B cell (primary cell): ENCODE data around the gene CDK10. TPM values are rescaled to one million over a fixed set of nuclear protein-coding genes. Genes with fewer than 3 reads are reported as not detected.

Experiments
- ATAC-seq: fragments of 200-7000 bp; cut with Tn5 transposase; one replicate; pipeline ENCODE4 v1.10.0; 2021; ENCODE audit warnings: low read depth, mild to moderate bottlenecking, moderate number of reproducible peaks, moderate library complexity
- CTCF ChIA-PET: fragments of 350-600 bp; sonication (Branson Sonifier 250); formaldehyde crosslinking; loops from one replicate; lab custom pipeline; 2021; ENCODE audit warnings: antibody characterized with exemption, inconsistent platforms; lab: Charles Lee
- POLR2A ChIA-PET: fragments of 350-600 bp; sonication (Branson Sonifier 250); formaldehyde crosslinking; loops from one replicate; lab custom pipeline; 2021; ENCODE audit warnings: antibody characterized with exemption; lab: Charles Lee
- DNase-seq: peaks from one replicate; pipeline ENCODE4 v3.0.0; 2013
- H2AFZ ChIP-seq: 2 replicates; pipeline ENCODE4 v1.6.1; 2012; ENCODE audit warnings: mild to moderate bottlenecking, low read depth, low read length; ENCODE audit not compliant: insufficient read depth, poor library complexity, severe bottlenecking
- H3K27ac ChIP-seq, 2 donors: 1 replicate in 1 of 2; 2 replicates in 1 of 2; pipeline ENCODE4 v1.5.1; 2012 to 2013; ENCODE audit warnings: low read length in 2 of 2, mild to moderate bottlenecking in 2 of 2, moderate library complexity in 1 of 2
- H3K27me3 ChIP-seq, 4 experiments: fragments of 200-600 bp in 1 of 4; sonication (generic) in 1 of 4; replicated peaks in 1 of 4; 1 replicate in 2 of 4; 2 replicates in 2 of 4; pipeline versions ENCODE4 v1.6.1 to v1.7.0; 2013 to 2016; ENCODE audit warnings: low read length in 3 of 4, mild to moderate bottlenecking in 2 of 4, mixed read lengths in 1 of 4, moderate library complexity in 1 of 4; ENCODE audit not compliant: insufficient read depth in 4 of 4, control insufficient read depth in 3 of 4; ENCODE audit errors: control extremely low read depth in 1 of 4
- H3K36me3 ChIP-seq, 2 experiments: replicated peaks in 1 of 2; 1 replicate in 1 of 2; 2 replicates in 1 of 2; pipeline versions ENCODE4 v1.6.1 to v1.7.1; 2013; ENCODE audit warnings: low read length in 1 of 2; ENCODE audit not compliant: insufficient read depth in 2 of 2, control insufficient read depth in 1 of 2; ENCODE audit errors: control extremely low read depth in 1 of 2, extremely low read depth in 1 of 2
- H3K4me1 ChIP-seq, 2 donors: fragments of 200-600 bp in 1 of 2; sonication (generic) in 1 of 2; 1 replicate in 1 of 2; 2 replicates in 1 of 2; pipeline versions ENCODE4 v1.5.1 to v1.6.1; 2013 to 2017; ENCODE audit warnings: low read length in 2 of 2; ENCODE audit not compliant: control insufficient read depth in 2 of 2, insufficient read depth in 2 of 2
- H3K4me2 ChIP-seq: replicated peaks from 2 replicates; pipeline ENCODE3; 2012; ENCODE audit warnings: mild to moderate bottlenecking, low read depth, low read length; ENCODE audit not compliant: poor library complexity, severe bottlenecking
- H3K4me3 ChIP-seq, 5 experiments: fragments of 200-600 bp in 1 of 5; sonication (generic) in 1 of 5; 1 replicate in 3 of 5; 2 replicates in 2 of 5; pipeline versions ENCODE4 v1.5.1 to v1.7.0; 2011 to 2016; ENCODE audit warnings: low read length in 4 of 5, mild to moderate bottlenecking in 4 of 5, low read depth in 2 of 5, control low read depth in 1 of 5, moderate library complexity in 1 of 5; ENCODE audit not compliant: insufficient read depth in 1 of 5; ENCODE audit errors: control extremely low read depth in 1 of 5, extremely low read depth in 1 of 5
- H3K79me2 ChIP-seq: fragments of 200-600 bp; sonication (generic); one replicate; pipeline ENCODE4 v1.6.0; 2016; ENCODE audit warnings: low read length; ENCODE audit not compliant: control insufficient read depth, insufficient read depth
- H3K9ac ChIP-seq: fragments of 200-600 bp; sonication (generic); 2 replicates; pipeline ENCODE4 v1.6.1; 2017; ENCODE audit warnings: mild to moderate bottlenecking, low read length, moderate library complexity
- H3K9me3 ChIP-seq, 3 donors: one replicate each; pipeline versions ENCODE4 v1.6.1 to v1.7.1; 2013; ENCODE audit warnings: low read length in 2 of 3; ENCODE audit not compliant: control insufficient read depth in 2 of 3, insufficient read depth in 1 of 3; ENCODE audit errors: control extremely low read depth in 1 of 3
- H4K20me1 ChIP-seq: 2 replicates; pipeline ENCODE4 v1.6.0; 2012; ENCODE audit warnings: mild to moderate bottlenecking, low read length; ENCODE audit not compliant: insufficient read depth, control insufficient read depth, poor library complexity, severe bottlenecking
- H3K27ac Mint-ChIP-seq: one replicate; pipeline ENCODE4 v1.8.0; 2021; ENCODE audit warnings: mixed read lengths
- H3K27me3 Mint-ChIP-seq: one replicate; pipeline ENCODE4 v1.8.0; 2021; ENCODE audit warnings: mixed read lengths
- H3K4me1 Mint-ChIP-seq: one replicate; pipeline ENCODE4 v1.8.0; 2021; ENCODE audit warnings: mixed read lengths
- H3K4me3 Mint-ChIP-seq: one replicate; pipeline ENCODE4 v1.8.0; 2021; ENCODE audit warnings: mixed read lengths
- H3K9me3 Mint-ChIP-seq: one replicate; pipeline ENCODE4 v1.8.0; 2022; ENCODE audit warnings: mixed read lengths; ENCODE audit not compliant: insufficient read depth
- CTCF ChIP-seq: fragments of 200-600 bp; IDR thresholded peaks from one replicate; pipeline ENCODE4 v1.8.0; 2022; ENCODE audit warnings: antibody characterized with exemption, mild to moderate bottlenecking
- EZH2 ChIP-seq: IDR thresholded peaks from 2 replicates; pipeline ENCODE4 v1.6.1; 2012; ENCODE audit warnings: borderline replicate concordance, low read depth, mild to moderate bottlenecking, moderate library complexity, low read length; ENCODE audit not compliant: insufficient read depth, poor library complexity, severe bottlenecking
- WGBS: methylation state at CpG from one replicate; pipeline ENCODE4 v1.1.5; 2013; ENCODE audit warnings: missing lambda C conversion rate; ENCODE audit not compliant: insufficient coverage; 5-methylcytosine and 5-hydroxymethylcytosine counted together
- intact Hi-C: fragments of 100-400 bp; cut with micrococcal nuclease; formaldehyde crosslinking; loops from one replicate; pipeline ENCODE4 v1.10.0; 2022
- polyA plus RNA-seq: library from polyadenylated mRNA; depleted of rRNA; stranded (reverse); fragments of >200 nt; gene quantifications from 2 replicates; pipeline ENCODE4 v1.2.3, GENCODE V29; 2012
- total RNA-seq, 2 donors: library from RNA; stranded (reverse); fragments of 120-200 nt in 1 of 2; gene quantifications; 1 replicate in 1 of 2; 2 replicates in 1 of 2; pipeline versions ENCODE4 v1.2.3 to v1.2.4, GENCODE V29; 2013 to 2022

Gene CDK10
- total and polyA plus RNA-seq, 2 donors (not counting 1 experiment from before 2014, with no cell fraction given), result 114 to 145 TPM

GRCh38 chr16:89643769-89644300, 42.7 kb upstream of the CDK10 start:
- Histone ChIP-seq H3K9ac (no peak overlapping the region), H3K36me3 (peaks cover 3 to 27% of the 10 kb centered on the region in 2 experiments), H3K4me1 (peaks cover 0 to 6% of the 10 kb centered on the region in 2 donors), H3K79me2 (no peaks in the 10 kb centered on the region), H2AFZ (no peak overlapping the region), H3K27ac (no peak overlapping the region), H3K27me3 (no peaks in the 10 kb centered on the region), H3K9me3 (no peaks in the 10 kb centered on the region), H3K4me3 (no peak overlapping the region), H4K20me1 (peaks cover 4% of the 10 kb centered on the region), H3K4me2 (no peak overlapping the region)
- no peak for ATAC-seq
- H3K4me1 Mint-ChIP-seq, result peaks cover 9% of the 10 kb centered on the region
- 93% methylated on average over 14 of the region's 14 CpGs for WGBS
- no peaks in the 10 kb centered on the region for H3K9me3 Mint-ChIP-seq
- DNase-seq, result no peak
- no peak for TF ChIP-seq EZH2
- no peak for TF ChIP-seq CTCF
- no peaks in the 10 kb centered on the region for H3K27me3 Mint-ChIP-seq
- ChIA-PET POLR2A (no interaction called here), CTCF (no interaction called here)
- H3K27ac Mint-ChIP-seq, result no peak overlapping the region
- intact Hi-C loops, result no loop called here
- no peak overlapping the region for H3K4me3 Mint-ChIP-seq

- no peaks in the 10 kb centered on the region for H3K9me3 ChIP-seq
- H3K27ac ChIP-seq, result no peak overlapping the region
- no peak overlapping the region for H3K4me2 ChIP-seq
- peaks cover 12% of the 10 kb centered on the region for H4K20me1 ChIP-seq
- ATAC-seq, result no peak
- H3K79me2 ChIP-seq, result no peaks in the 10 kb centered on the region
- DNase-seq, result no peak
- 95% methylated on average over 9 of the region's 11 CpGs for WGBS
- H3K36me3 ChIP-seq, result peaks cover 3 to 30% of the 10 kb centered on the region in 2 experiments
- peaks cover 9% of the 10 kb centered on the region for H3K4me1 Mint-ChIP-seq
- H3K9ac ChIP-seq, result no peak overlapping the region
- intact Hi-C loops, result no loop called here
- no peak overlapping the region for H3K27ac Mint-ChIP-seq
- H3K4me1 ChIP-seq, result peaks cover 0 to 6% of the 10 kb centered on the region in 2 donors
- H3K27me3 ChIP-seq, result no peaks in the 10 kb centered on the region
- no peaks in the 10 kb centered on the region for H3K27me3 Mint-ChIP-seq
- H3K9me3 Mint-ChIP-seq, result no peaks in the 10 kb centered on the region
- POLR2A ChIA-PET, result interaction anchor here (0.5 kb wide), 1 partner anchor 12 kb away, joined by 4 read pairs; the partner anchor contains the start of gene CHMP1A
- CTCF ChIA-PET, result no interaction called here
- no peak overlapping the region for H2AFZ ChIP-seq
- no peak overlapping the region for H3K4me3 ChIP-seq
- no peak overlapping the region for H3K4me3 Mint-ChIP-seq
- no peak for TF ChIP-seq EZH2
- TF ChIP-seq CTCF, result no peak
Measured at GRCh38 chr16:89645122-89645521, 41.4 kb upstream of the CDK10 start.
